GM18511 (cell line): ENCODE results near the gene NFKB2.

Source experiments
- ATAC-seq: cut with Tn5 transposase; IDR thresholded peaks from one replicate; pipeline ENCODE4 v1.9.1; 2021; ENCODE audit warnings: mild to moderate bottlenecking, moderate library complexity; ENCODE audit not compliant: unreplicated experiment

NFKB2 gene

DNA sequence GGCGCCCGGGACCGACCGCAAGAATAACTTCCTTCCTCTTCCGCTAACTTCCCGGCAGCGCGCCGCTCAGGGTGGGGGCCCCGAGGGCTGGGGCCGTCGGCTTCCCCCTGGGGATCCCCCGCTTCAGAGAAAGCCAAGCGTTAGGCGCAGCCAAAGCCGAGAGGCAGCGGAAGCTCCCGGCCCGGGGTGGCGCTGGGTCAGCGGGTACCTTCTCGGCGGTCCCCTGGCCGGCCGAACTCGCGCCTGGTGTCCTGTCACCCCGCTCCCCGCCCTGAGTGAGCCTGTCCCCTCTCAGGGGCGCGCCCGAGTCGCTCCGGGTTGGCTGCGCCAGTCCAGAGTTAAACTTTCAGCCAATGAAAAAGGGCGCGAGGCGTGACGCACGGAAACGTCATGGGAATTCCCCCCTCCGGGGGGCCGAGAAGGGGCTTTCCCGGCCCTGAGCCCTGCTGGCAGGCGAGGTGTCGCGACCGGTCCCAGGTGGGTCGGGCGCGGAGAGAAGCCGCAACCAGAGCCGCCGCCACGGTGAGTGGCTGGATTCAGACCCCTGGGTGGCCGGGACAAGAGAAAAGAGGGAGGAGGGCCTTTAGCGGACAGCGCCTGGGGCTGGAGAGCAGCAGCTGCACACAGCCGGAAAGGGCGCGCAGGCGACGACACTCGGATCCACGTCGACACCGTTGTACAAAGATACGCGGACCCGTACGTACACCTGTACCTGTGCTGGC, 1.3 kb upstream of the NFKB2 start:
- peak; percentile 86 for ATAC-seq

DNA sequence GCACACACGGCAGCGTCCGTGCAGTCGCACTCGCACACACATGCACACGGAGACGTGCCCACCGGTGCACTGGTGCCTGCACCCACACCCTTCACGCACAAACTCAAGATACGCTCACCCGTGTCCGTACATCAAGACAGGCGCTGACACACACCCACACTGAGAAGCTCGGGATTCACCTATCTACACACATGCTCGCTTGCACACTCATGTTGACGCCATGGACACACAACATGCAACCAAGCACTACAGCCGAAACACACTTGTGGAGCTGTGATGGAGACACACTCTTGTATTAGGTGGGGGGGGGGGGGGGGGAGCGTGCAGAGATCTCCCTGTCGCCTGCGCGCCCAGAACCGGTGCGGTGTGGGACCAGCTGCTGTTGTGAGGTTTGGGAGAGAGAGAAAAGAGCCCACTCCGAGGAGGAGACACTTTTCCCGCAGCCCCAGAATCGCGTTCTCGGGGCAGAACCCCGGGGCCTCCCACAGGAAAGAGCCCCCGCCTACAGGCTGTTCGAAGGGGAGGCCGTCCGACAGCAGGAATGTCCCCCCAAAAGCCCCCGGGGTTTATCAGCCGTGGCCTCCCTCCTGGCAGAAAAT, 605 bp upstream of the NFKB2 start:
- no peak for ATAC-seq

DNA sequence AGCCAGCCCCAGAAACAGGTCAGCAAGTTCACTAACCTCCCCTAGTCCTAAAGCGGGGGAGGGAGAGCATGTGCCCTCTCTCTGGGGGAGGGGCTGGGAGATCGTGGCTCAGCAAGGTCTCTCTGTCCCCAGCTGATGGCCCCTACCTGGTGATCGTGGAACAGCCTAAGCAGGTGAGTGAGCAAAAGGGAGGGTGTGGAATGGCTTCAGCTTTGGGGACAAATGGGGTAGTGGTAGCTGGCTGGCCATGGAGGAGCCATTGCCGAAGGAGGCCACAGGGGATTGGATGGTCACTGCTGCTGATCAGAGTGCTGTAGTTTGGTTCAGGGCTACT, 779 bp downstream of the NFKB2 start:
- no peak for ATAC-seq

DNA sequence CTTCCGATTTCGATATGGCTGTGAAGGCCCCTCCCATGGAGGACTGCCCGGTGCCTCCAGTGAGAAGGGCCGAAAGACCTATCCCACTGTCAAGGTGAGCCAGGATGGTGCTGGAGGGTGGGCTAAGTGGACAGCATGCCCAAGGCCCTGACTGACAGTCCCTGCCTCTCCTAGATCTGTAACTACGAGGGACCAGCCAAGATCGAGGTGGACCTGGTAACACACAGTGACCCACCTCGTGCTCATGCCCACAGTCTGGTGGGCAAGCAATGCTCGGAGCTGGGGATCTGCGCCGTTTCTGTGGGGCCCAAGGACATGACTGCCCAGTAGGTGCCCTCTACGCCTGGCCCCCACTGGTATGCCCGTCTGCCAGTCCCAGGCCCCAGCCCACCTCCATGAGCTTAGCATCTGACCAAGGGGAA, 1.2 kb downstream of the NFKB2 start:
- no peak for ATAC-seq

DNA sequence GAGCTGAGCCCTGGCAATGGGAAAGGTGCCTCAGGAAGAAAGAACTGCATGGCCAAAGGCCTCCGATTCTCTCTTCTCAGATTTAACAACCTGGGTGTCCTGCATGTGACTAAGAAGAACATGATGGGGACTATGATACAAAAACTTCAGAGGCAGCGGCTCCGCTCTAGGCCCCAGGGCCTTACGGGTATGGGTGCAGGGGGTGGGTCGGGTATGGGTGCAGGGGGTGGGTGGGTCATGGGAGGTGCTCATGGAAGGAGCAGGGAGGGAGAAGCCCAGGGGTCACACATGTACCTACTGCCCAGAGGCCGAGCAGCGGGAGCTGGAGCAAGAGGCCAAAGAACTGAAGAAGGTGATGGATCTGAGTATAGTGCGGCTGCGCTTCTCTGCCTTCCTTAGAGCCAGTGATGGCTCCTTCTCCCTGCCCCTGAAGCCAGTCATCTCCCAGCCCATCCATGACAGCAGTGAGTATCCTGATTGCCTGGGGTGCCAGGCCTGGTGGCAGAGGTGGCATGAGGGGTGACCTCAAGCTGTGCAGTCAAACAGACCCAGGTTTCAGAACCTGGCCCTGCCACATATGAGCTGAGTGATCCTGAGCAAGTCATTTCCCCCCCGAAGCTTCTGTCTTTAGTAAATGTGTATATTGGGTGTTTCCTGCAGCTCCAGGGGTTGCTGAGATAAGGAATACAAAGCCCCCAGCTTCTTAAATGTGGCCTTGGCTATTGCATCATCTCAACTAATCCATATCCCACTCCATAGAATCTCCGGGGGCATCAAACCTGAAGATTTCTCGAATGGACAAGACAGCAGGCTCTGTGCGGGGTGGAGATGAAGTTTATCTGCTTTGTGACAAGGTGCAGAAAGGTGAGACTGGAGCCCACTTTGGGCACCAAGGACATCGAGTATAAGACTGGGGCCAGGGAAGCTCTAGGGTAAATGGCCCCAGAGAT, 2.0 kb downstream of the NFKB2 start:
- ATAC-seq: no peak

DNA sequence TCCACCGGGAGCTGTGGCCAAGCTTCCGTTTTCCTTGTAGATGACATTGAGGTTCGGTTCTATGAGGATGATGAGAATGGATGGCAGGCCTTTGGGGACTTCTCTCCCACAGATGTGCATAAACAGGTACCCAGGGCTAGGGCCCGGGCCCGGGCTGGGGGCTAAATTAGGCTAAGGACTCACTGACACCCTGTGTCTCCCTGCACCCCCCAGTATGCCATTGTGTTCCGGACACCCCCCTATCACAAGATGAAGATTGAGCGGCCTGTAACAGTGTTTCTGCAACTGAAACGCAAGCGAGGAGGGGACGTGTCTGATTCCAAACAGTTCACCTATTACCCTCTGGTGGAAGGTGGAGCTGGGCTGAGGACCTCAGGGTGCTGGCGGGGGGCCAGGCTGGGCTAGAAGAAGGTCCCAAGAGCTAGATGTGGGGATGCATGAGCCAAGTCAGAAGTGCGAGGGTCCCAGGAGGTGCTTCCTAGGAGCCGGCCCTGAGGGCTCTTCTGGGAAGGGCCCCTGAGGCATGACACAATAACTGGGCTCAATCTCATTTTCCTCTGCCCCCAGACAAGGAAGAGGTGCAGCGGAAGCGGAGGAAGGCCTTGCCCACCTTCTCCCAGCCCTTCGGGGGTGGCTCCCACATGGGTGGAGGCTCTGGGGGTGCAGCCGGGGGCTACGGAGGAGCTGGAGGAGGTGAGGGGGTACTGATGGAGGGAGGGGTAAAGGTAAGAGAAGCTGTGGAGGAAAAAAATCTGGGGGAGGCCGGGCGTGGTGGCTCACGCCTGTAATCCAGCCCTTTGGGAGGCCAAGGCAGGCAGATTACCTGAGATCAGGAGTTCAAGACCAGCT, 2.9 kb downstream of the NFKB2 start:
- no peak for ATAC-seq

DNA sequence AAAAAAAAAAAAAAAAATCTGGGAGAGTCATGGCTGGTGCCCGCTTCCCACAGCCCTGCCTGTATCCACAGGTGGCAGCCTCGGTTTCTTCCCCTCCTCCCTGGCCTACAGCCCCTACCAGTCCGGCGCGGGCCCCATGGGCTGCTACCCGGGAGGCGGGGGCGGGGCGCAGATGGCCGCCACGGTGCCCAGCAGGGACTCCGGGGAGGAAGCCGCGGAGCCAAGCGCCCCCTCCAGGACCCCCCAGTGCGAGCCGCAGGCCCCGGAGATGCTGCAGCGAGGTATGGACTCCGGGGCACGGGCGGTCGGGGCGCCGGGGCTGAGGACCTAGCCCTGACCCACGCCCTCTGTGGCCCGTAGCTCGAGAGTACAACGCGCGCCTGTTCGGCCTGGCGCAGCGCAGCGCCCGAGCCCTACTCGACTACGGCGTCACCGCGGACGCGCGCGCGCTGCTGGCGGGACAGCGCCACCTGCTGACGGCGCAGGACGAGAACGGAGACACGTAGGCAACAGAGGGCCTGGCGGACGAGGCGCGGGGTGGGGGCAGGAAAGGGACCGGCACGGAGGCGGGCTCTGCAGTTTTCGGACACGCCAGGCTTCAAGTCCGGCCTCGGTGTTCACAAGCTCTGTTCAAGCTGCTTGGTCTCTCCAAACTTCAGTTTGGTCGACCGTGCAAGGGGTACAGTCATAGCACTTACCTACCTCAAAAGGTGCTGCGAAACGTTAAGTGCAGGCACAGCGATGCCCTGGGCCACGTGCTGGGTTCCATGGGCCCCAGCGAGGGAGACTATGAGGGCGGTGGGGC, 3.9 kb downstream of the NFKB2 start:
- peak; percentile 69 for ATAC-seq

DNA sequence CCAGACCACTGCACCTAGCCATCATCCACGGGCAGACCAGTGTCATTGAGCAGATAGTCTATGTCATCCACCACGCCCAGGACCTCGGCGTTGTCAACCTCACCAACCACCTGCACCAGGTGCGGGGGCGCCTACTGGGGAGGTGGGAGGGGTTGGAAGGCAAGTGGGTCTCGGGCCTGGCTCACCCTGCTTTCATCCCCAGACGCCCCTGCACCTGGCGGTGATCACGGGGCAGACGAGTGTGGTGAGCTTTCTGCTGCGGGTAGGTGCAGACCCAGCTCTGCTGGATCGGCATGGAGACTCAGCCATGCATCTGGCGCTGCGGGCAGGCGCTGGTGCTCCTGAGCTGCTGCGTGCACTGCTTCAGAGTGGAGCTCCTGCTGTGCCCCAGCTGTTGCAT, 4.6 kb downstream of the NFKB2 start:
- no peak for ATAC-seq

DNA sequence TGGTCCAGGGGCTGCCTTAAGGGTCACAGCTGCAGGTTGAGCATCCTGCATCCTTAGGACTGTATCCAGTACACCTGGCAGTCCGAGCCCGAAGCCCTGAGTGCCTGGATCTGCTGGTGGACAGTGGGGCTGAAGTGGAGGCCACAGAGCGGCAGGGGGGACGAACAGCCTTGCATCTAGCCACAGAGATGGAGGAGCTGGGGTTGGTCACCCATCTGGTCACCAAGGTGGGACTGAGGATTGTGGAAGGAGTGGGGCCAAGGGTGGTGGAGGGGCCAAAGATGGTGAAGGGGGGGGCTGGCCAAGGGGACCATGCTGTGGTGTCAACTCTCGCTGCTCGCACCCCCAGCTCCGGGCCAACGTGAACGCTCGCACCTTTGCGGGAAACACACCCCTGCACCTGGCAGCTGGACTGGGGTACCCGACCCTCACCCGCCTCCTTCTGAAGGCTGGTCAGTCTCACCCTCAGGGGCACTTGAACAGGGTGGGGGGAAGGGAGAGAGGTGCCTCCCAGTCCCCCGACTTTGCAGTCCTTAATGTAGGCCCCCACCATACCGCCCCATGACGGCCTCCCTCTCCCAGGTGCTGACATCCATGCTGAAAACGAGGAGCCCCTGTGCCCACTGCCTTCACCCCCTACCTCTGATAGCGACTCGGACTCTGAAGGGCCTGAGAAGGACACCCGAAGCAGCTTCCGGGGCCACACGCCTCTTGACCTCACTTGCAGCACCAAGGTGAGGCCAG, 5.3 kb downstream of the NFKB2 start:
- no peak for ATAC-seq

DNA sequence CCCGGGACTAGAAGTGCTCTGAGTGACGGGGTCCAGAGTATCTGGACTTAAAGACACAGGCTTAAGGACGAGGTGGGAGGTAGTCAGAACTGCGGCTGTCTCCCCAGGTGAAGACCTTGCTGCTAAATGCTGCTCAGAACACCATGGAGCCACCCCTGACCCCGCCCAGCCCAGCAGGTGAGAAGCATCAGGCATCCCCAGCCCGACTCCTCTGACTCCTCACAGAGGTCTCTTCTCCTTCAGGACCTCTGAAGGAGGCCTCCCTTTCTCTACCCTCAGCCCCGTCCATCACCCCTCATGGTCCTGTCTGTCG, 5.8 kb downstream of the NFKB2 start:
- no peak for ATAC-seq

DNA sequence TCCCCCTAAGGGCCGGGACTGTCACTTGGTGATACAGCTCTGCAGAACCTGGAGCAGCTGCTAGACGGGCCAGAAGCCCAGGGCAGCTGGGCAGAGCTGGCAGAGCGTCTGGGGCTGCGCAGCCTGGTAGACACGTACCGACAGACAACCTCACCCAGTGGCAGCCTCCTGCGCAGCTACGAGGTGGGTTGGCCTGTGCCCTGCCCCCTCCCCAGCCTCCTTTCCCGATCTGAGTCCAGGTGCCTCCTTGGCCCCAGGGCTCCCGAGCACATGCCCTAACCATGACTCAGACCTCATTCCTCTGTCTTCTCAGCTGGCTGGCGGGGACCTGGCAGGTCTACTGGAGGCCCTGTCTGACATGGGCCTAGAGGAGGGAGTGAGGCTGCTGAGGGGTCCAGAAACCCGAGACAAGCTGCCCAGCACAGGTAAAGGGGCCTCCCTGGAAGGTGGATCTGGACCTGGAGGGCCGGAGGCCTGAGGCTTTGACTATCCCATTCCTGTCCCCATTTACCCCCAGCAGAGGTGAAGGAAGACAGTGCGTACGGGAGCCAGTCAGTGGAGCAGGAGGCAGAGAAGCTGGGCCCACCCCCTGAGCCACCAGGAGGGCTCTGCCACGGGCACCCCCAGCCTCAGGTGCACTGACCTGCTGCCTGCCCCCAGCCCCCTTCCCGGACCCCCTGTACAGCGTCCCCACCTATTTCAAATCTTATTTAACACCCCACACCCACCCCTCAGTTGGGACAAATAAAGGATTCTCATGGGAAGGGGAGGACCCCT, 6.4 kb downstream of the NFKB2 start:
- no peak for ATAC-seq

DNA sequence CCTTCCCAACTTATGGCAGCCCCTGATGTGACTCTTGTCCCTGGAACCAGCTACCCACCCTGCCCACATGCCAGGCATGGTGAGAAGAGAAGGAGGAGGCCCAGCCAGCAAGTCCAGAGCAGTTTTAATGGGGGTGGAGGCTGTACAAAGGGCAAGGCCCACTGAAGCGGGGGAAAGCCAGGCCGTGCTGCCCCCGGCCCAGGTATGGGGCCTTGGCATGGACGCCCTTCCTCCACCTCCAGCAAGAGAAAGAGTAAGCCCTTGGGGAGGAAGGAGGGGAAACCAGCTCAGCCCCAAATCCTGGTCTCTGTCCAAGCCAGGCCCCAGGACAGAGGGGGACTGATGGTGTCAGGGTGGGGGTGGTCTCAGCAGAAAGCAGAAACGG, 7.0 kb downstream of the NFKB2 start:
- ATAC-seq: no peak

DNA sequence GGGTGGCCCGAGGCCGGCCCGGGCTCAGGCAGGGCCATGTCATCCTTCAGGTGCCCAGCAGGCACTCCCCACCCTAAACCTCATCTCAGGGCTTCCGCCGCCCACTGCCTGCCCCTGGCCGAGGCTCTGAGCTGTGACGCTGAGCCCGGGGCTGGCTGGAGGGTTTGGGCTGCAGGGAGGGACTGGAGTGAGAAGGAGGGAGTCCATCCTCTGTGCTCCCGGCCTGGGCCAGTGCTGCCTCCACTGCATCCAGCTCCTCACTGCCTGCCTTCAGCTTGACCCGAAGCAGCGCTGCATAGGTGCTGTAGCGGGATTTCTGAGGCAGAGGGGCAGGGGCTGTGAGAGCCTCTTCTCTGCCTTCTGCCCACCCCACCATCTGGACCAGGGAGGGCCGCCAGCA, 7.6 kb downstream of the NFKB2 start:
- no peak for ATAC-seq

DNA sequence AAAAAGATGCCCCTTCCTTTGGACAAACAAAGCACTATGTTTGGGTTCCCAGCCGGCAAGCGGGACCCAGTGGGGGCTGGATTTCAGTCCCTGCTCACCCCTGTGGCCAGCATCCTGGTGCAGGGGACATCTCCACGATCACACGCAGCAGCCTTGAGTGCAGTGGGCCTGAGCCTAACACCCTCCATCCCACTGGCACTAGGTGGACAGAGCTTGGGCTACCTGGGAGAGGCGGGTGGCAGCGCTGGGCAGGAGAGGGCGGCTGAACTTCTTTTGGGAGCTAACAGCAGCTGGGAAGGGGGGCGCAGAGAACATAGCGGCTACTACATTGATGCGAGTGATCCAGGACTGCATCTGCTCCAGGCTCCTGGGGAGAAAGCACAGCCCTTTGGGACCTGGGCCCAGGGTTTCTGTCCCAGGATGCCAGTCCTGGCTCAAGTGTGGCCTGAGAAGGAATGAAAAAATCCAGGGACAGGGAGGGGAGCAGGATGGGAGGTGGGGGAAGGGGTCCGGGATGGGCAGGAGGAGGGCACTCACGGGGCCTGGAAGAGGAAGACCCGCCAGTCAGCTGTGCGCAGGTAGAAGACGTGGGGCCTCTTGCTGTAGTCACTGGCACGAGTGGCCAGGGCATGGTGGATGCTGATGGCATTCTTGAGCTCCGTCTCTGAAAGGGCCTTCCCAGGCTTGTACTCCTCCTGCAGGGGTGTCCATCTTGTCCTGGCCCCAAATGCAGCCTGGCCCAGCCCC, 9.0 kb downstream of the NFKB2 start:
- no peak for ATAC-seq

DNA sequence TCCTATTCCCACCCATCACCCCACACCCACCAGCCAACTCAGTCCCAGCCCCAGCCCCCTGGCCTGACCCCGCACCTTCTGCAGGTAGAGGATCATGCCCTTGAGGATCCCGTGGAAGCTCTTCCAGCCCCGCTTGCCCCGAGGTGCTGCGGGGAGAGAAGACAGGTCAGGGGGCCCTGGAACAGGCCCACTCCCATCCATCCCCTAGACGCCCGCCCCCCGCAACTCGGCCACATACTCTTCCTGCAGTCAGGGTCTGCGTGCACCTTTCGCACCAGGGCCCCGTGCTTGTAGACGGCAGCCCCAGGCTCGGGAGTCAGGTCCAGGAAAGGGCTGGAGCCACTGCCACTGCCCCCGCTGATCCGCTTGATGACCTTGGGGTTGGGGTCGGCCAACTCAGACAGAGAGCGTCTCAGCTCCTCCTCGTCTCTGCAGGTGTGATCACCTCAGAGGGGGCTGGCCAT, 9.6 kb downstream of the NFKB2 start:
- ATAC-seq: no peak

DNA sequence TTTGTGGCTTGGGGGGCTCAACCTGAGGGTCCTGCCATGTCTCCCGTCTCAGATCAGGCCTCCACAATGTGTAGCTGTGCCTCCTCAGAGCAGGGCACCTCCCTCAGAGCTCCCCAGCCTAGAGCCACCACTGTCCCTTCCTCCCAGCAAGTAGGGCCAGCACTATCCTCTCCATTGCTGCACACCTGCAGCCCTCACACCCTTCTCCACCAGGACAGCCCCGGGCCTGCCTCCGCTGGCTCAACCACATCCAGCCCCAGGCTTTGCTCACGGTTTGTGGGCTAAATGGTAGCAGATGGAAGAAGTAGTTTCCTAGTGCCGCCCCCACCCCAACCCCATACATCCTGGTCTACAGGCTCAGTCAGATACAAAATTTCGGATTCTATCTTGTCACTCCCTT, 10.1 kb downstream of the NFKB2 start:
- ATAC-seq: no peak

DNA sequence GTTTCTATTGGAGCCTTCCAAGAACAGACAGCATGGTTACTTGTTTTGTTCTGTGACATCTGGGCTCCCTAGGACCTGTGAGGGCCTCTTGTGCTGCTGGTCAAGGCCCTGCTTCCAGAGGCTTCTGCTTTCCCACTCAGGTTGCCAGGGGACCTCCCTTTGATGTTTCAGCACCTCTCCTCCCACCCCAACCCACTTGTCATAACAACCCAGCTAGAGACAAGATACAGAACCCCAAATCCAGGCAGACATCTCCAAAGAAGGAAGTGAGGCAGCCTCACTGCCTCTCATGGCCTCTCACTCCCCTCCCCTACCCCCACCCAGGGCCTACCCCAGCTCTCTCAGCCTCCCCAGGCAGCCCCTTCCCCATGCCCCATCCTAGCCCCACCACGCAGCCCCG, 11.3 kb downstream of the NFKB2 start:
- no peak for ATAC-seq
